Aorta (tissue), 5 donors: Measurements from ENCODE around the gene RNF135. TPM values are rescaled to one million over a fixed set of nuclear protein-coding genes. Genes with fewer than 3 reads are reported as not detected.
"Not testable (repeated sequence)": the region's sequence is repeated elsewhere in the genome, so short reads cannot be mapped to it uniquely, and the experiment has no call there.

Source experiments
- ATAC-seq: fragments of 200-7000 bp; cut with Tn5 transposase; one replicate; pipeline ENCODE4 v1.9.1; 2022; ENCODE audit warnings: moderate library complexity; ENCODE audit not compliant: low FRiP score
- DNase-seq, 2 donors: peaks; one replicate each; pipeline ENCODE4 v3.0.0-alpha.2; 2020
- H3K27ac ChIP-seq, 2 donors: one replicate each; pipeline ENCODE4 v1.5.1; 2013; ENCODE audit warnings: low read length in 2 of 2, mild to moderate bottlenecking in 2 of 2, moderate library complexity in 2 of 2, control low read depth in 1 of 2, inconsistent platforms in 1 of 2, low read depth in 1 of 2
- H3K27me3 ChIP-seq, 2 donors: one replicate each; pipeline ENCODE4 v1.6.1; 2013; ENCODE audit warnings: control low read depth in 1 of 2, low read length in 1 of 2, mild to moderate bottlenecking in 1 of 2, moderate library complexity in 1 of 2; ENCODE audit not compliant: insufficient read depth in 2 of 2, control insufficient read depth in 1 of 2
- H3K36me3 ChIP-seq, 2 donors: one replicate each; pipeline ENCODE4 v1.6.1; 2013; ENCODE audit warnings: control low read depth in 1 of 2, low read length in 1 of 2, mild to moderate bottlenecking in 1 of 2; ENCODE audit not compliant: insufficient read depth in 2 of 2, control insufficient read depth in 1 of 2
- H3K4me1 ChIP-seq, 2 donors: one replicate each; pipeline ENCODE4 v1.6.1; 2013; ENCODE audit warnings: low read length in 2 of 2, control low read depth in 1 of 2, mild to moderate bottlenecking in 1 of 2, moderate library complexity in 1 of 2; ENCODE audit not compliant: insufficient read depth in 2 of 2, control insufficient read depth in 1 of 2
- H3K4me3 ChIP-seq, 2 donors: one replicate each; pipeline ENCODE4 v1.5.1; 2013; ENCODE audit warnings: low read length in 2 of 2, control low read depth in 1 of 2, mild to moderate bottlenecking in 1 of 2
- H3K9me3 ChIP-seq: one replicate; pipeline ENCODE4 v1.6.1; 2013; ENCODE audit warnings: mild to moderate bottlenecking, low read length; ENCODE audit not compliant: control insufficient read depth
- WGBS, 2 donors: extraction: QIAGEN DNeasy Blood & Tissue Kit; methylation state at CpG; one replicate each; pipeline ENCODE4 v1.1.7; 2013; 5-methylcytosine and 5-hydroxymethylcytosine counted together
- intact Hi-C, 2 donors: fragments of 100-400 bp; cut with DNase I; formaldehyde crosslinking; loops; one replicate each; pipeline versions ENCODE4 v1.14.2 to v1.15.0; 2022
- polyA plus RNA-seq, 2 donors: library from polyadenylated mRNA; stranded (reverse); fragments of 200-250 nt; gene quantifications; one replicate each; pipeline ENCODE4 v1.2.3, GENCODE V29; 2013
- total RNA-seq, 2 donors: library from RNA; stranded (reverse); fragmentation: NEBNext Ultra II Directional; extraction: Animal tissue kit (Norgen Biotek cat#: 25700); gene quantifications; one replicate each; pipeline ENCODE4 v1.2.1, GENCODE V29; 2021
- donor health status: healthy with polysubstance abuse.
- donor health status: Bipolar disorder and iron deficiency.
- donor health status: DM: no; HTN: no; CAD: no.
- donor health status: DM: no; HTN: no; CAD: no.
- donor health status: DM: yes; HTN: yes; CAD: no.

Gene RNF135
- total and polyA plus RNA-seq, 4 donors, result 16.6 to 32.4 (median 17.8) TPM

DNA sequence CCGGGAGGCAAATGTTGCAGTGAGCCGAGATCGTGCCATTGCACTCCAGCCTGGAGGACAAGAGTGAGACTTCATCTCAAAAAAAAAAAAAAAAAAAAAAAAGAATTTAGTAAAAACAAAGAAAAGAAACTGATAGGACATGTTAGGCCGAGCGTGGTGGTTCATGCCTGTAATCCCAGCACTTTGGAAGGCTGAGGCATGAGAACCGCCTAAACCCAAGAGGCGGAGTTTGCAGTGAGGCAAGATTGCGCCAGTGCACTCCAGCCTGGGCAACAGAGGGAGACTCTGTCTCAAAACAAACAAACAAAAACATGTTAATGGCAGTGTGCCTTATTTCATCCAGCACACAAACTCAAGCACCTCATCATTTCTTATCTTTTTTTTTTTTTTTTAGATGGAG, 6.5 kb upstream of the RNF135 start:
- intact Hi-C loops, ATAC-seq: not testable (repeated sequence)
- WGBS, 2 donors, result 95 to 97% methylated on average over 8 of the region's 8 CpGs

GRCh38 chr17:30964876-30965275, 6.0 kb upstream of the RNF135 start:
- Histone ChIP-seq H3K27ac (no peak overlapping the region), H3K36me3 (no peaks in the 10 kb centered on the region), H3K9me3 (no peaks in the 10 kb centered on the region), H3K4me1 (no peaks in the 10 kb centered on the region), H3K4me3 (no peak overlapping the region), H3K27me3 (no peaks in the 10 kb centered on the region)
- ATAC-seq, result no peak
- DNase-seq, result peak in 1 of 2 donors; percentile 19
- intact Hi-C loops, result no loop called here
- WGBS, 2 donors, result 76 to 77% methylated on average over 5 of the region's 5 CpGs

More for the DNA sequence above, 6.5 kb upstream of the RNF135 start:
- not testable (repeated sequence) for H3K9me3 ChIP-seq, H3K4me1 ChIP-seq, H3K36me3 ChIP-seq, H3K27me3 ChIP-seq, H3K27ac ChIP-seq, H3K4me3 ChIP-seq
- DNase-seq, result peak in 1 of 2 donors; percentile 37

DNA sequence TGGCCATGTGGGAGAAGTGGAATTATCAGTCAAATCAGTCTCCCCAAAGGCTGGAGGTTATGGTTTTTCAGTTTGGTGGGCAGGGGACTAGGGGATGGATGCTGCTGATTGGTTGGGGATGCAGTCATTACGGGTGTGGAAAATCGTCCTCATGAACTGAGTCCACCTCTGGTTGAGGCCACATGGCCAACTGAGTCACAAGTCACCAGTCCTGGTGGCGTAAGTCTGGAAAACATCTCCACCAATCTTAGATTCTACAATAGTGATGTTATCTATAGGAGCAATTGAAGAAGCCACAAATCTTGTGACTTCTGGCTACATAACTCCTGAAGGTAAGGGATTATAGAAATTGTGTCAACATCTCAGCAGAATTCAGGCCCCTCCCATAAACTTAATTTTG, 5.2 kb upstream of the RNF135 start:
- no peaks in the 10 kb centered on the region for H3K9me3 ChIP-seq
- no peaks in the 10 kb centered on the region for H3K36me3 ChIP-seq
- no peaks in the 10 kb centered on the region for H3K27me3 ChIP-seq
- 86 to 92% methylated on average over 3 of the region's 3 CpGs for WGBS, 2 donors
- H3K4me1 ChIP-seq, result no peaks in the 10 kb centered on the region
- H3K27ac ChIP-seq, result no peak overlapping the region
- no peak for ATAC-seq
- no peak for DNase-seq
- no peak overlapping the region for H3K4me3 ChIP-seq
- intact Hi-C loops, result no loop called here

- H3K4me1 ChIP-seq, H3K27me3 ChIP-seq, H3K36me3 ChIP-seq, H3K27ac ChIP-seq, H3K9me3 ChIP-seq, intact Hi-C loops, ATAC-seq, H3K4me3 ChIP-seq: not testable (repeated sequence)
- DNase-seq, result peak in 1 of 2 donors; percentile 38
- 96% methylated on average over 13 of the region's 13 CpGs for WGBS, 2 donors
These were observed 2.9 kb upstream of the RNF135 start for GRCh38 chr17:30967911-30968310.

- peak overlapping the region; percentile 55 to 78 for H3K4me3 ChIP-seq
- intact Hi-C loops, result loop anchor here (2.0 to 10.0 kb wide), 2 partner anchors 63 to 145 kb away; partner anchors contain the start of genes TEFM (in 2 of the 2) and CRLF3 (in 1 of the 2)
- DNase-seq, result peak in 1 of 2 donors; percentile 50
These were observed 629 bp upstream of the RNF135 start for GRCh38 chr17:30969989-30970830.

DNA sequence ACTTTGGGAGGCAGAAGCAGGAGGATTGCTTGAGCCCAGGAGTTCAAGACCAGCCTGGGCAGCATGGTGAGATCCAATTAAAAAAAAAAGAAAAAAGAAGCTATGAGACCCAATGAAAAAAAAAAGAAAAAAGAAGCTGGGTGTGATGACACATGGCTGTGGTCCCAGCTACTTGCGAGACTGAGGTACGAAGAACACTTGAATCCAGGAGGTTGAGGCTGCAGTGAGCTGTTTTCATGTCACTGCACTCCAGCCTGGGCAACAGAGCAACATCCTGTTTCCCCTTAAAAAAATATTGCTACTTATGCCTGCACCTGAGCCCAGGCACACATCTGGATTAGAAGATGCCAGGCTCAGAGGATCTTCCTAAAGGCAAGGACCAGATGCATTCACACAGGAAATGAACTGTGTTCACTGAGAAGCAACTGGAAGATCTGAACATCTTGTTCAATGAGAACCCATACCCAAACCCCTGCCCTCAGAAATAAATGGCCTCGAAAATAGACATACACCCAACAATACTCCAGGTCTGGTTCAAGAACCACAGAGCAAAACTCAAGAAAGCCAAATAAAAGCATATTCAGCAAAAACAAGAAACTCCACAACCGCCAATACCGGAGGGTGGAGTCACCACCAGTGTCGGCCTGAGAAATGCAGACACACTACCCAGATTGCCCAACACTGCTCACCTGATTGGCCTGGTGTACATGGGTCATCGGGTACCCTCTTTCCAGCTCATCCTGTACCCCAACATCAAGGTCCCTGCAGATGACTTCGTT, 4.4 kb downstream of the RNF135 start:
- no peaks in the 10 kb centered on the region for H3K9me3 ChIP-seq
- DNase-seq (peak in 1 of 2 donors; percentile 19), ATAC-seq (no peak)
- intact Hi-C loops, result loop anchor here in 1 of 2 donors (10.0 kb wide), 1 partner anchor 150 kb away; the partner anchor contains the start of gene CRLF3
- no peak overlapping the region for H3K27ac ChIP-seq
- no peak overlapping the region for H3K4me3 ChIP-seq
- H3K4me1 ChIP-seq, result no peaks in the 10 kb centered on the region
- no peaks in the 10 kb centered on the region for H3K27me3 ChIP-seq
- 95 to 97% methylated on average over 8 of the region's 8 CpGs for WGBS, 2 donors
- H3K36me3 ChIP-seq, result no peaks in the 10 kb centered on the region

More at GRCh38 chr17:30969989-30970830, 629 bp upstream of the RNF135 start:
- H3K9me3 ChIP-seq, result no peaks in the 10 kb centered on the region
- no peaks in the 10 kb centered on the region for H3K27me3 ChIP-seq
- ATAC-seq, result peak; percentile 34
- H3K36me3 ChIP-seq, result no peaks in the 10 kb centered on the region
- H3K4me1 ChIP-seq, result no peaks in the 10 kb centered on the region
- H3K27ac ChIP-seq, result peak overlapping the region in 1 of 2 donors; percentile 79
- 3 to 4% methylated on average over 31 of the region's 31 CpGs for WGBS, 2 donors

DNA sequence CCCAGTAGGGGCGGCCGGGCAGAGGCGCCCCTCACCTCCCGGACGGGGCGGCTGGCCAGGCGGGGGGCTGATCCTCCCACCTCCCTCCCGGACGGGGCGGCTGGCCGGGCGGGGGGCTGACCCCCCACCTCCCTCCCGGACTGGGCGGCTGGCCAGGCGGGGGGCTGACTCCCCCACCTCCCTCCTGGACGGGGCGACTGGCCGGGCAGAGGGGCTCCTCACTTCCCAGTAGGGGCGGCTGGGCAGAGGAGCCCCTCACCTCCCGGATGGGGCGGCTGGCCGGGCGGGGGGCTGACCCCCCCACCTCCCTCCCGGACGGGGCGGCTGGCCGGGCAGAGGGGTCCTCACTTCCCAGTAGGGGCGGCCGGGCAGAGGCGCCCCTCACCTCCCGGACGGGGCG, 9.1 kb downstream of the RNF135 start:
- 96% methylated on average over 4 to 25 of the region's 33 CpGs for WGBS, 2 donors
- not testable (repeated sequence) for H3K27ac ChIP-seq, H3K4me1 ChIP-seq, H3K4me3 ChIP-seq, H3K27me3 ChIP-seq, H3K36me3 ChIP-seq, H3K9me3 ChIP-seq, ATAC-seq
- DNase-seq, result peak in 1 of 2 donors; percentile 11
- intact Hi-C loops, result loop anchor here in 1 of 2 donors (10.0 kb wide), 1 partner anchor 155 kb away; the partner anchor contains the start of gene CRLF3

DNA sequence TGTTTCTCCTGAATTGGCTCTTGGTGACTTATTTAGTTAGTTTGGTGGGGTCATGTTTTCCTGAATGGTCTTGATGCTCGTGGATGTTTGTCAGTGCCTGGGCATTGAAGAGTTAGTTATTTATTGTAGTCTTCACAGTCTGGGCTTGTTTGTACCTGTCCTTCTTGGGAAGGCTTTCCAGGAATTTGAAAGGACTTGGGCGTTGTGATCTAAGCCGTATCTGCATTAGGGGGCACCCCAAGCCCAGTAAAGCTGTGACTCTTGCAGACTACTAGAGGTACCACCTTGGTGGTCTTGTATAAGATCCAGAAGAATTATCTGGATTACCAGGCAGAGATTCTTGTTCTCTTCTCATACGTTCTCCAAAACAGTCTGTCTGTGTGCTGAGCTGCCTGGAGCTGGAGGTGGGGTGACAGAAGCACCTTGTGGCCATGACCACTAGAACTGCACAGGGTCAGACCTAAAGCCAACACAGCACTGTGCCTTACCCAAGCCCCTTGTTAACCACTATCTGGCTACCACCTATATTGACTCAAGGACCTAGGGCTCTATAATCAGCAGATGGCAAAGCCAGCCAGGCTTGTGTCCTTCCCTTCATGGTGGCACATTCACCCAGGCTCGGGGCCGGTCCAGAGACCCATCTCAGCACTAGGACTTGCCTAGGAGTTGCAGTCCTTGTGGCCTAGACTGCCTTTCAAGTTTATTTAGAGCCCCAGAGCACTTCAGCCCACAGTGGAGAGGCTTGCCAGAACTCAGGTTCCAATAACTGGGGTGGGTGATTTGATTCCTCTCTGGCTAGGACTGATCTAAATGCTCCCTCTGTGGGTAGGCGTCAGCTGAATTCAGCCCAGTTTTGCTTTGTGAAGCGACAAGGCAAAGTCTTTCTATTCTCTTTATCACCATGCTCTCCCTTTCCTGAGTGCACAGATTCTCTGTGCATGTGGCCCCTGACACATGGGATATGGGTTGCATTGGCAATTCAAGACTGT, 11.0 kb downstream of the RNF135 start:
- H3K9me3 ChIP-seq, result no peaks in the 10 kb centered on the region
- no peak overlapping the region for H3K27ac ChIP-seq
- no peaks in the 10 kb centered on the region for H3K27me3 ChIP-seq
- WGBS, 2 donors, result 82 to 86% methylated on average over 8 of the region's 8 CpGs
- no peak for DNase-seq
- H3K36me3 ChIP-seq, result peaks cover 0 to 5% of the 10 kb centered on the region in 2 donors
- intact Hi-C loops, result no loop called here
- ATAC-seq, result no peak
- no peaks in the 10 kb centered on the region for H3K4me1 ChIP-seq
- H3K4me3 ChIP-seq, result no peak overlapping the region
